NOMO-1 (cell line): Measurements from ENCODE around the gene DCT.

Experiments
- DNase-seq, 2 experiments: peaks; one replicate each; lab custom pipeline; 2025; ENCODE audit not compliant: unreplicated experiment in 2 of 2; lab: John Stamatoyannopoulos, UW

The DCT gene

DNA sequence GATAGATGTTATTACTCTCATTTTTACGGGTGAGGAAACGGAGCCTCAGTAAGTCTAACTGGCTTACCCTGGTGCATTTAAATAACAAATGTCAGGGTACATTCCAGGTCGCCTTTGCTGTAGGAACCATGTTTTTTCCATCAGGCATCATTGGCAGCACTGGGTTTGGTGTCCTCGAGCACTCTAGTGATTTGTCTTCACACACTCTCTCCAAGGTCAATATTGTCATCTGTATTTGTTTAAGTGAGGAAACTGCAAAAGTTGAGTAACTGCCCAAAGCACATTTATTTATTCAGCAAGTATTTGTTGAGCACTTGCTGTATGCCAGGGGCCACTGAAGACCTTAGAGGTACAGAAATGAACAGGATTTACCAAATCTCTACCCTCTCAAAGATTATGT, 78.6 kb downstream of the DCT start:
- no peak for DNase-seq

GRCh38 chr13:94399812-94400211, 79.7 kb downstream of the DCT start:
- no peak for DNase-seq

DNA sequence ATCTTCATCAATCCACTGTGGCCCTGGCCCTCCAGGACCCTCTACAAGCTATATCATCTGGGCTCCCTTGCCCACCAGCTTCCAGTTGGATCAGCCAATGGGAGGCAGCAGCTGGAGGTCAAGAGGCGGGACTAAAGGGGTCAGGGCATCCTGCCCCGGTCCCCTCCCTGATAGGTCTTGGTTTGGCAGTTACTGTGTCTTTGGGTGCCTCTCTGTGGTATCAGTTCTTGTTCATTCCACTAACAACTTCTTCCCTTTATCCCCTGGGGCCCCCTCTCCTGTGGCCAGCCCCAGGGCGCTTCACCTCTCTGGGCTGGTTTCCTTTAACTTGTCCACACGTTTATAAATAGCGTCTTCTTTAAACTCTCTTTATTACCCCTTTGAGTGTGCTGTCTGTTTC, 83.6 kb downstream of the DCT start:
- no peak for DNase-seq

DNA sequence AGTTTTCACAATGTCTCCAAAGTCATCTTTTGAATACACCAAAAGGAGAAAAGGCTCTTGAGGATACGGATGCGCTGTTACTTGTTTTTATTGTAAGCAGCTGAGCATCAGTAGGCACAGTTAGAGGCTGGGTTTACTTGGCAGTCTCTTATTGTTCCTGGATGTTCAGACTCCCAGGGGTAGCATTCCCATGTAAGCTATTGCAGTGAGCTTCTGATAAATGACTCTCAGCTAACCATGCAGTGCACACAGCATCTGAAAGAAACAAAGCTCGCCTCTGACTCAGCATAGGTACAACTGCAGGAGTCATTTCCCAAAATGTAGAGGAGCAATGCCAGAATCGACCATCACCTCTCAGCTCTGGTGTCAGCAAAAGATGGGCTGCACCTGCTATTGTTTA, 84.8 kb downstream of the DCT start:
- no peak for DNase-seq

DNA sequence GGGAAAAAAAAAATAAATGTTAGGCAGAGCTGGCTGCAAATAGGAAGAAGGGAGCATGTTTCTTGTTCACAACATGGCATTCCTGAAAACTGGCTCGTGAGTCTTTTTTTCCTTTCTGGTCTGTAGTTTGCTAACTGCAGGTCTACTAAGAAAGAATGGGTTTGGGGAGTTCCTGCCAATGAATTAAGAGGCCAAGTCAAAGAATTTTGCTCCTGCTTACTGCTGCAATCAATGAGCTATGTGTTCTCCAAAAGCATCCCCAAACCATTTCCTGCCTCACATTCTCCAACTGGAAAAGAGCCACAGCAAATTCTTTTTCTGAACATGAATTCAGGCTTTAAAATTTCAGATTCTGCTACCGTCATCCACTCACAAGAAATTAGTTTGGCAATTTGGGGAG, 88.6 kb downstream of the DCT start:
- no peak for DNase-seq

GRCh38 chr13:94389604-94390351, 89.7 kb downstream of the DCT start:
- no peak for DNase-seq

GRCh38 chr13:94387047-94387446, 92.4 kb downstream of the DCT start:
- no peak for DNase-seq
